ENCODE results near the gene EMC6.

DNA sequence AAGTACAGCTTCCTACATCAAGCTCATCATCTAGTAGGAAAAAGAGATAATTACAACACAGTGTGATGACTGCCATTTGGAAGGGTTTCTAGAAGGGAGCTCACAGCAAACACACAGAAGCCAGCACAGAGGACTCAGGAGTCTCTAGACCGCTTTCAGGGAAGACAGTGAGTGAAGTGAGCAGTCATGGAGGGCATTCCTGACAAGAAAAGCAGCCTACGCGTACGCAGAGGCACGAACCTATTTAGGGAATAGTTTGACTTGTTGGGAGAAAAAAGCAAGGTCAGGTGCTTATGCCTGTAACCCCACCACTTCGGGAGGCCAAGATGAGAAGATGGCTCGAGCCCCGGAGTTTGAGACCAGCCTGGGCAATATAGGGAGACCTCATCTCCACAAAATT is 46.7 kb downstream of the EMC6 start:
- TF ChIP-seq, protein P1, sequence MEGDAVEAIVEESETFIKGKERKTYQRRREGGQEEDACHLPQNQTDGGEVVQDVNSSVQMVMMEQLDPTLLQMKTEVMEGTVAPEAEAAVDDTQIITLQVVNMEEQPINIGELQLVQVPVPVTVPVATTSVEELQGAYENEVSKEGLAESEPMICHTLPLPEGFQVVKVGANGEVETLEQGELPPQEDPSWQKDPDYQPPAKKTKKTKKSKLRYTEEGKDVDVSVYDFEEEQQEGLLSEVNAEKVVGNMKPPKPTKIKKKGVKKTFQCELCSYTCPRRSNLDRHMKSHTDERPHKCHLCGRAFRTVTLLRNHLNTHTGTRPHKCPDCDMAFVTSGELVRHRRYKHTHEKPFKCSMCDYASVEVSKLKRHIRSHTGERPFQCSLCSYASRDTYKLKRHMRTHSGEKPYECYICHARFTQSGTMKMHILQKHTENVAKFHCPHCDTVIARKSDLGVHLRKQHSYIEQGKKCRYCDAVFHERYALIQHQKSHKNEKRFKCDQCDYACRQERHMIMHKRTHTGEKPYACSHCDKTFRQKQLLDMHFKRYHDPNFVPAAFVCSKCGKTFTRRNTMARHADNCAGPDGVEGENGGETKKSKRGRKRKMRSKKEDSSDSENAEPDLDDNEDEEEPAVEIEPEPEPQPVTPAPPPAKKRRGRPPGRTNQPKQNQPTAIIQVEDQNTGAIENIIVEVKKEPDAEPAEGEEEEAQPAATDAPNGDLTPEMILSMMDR (IDR thresholded peaks at IDR 0.05), result no peak
- no peak for TF ChIP-seq POLR2AphosphoS5 (IDR thresholded peaks at IDR 0.05)
